Stimulated activated CD4-positive, alpha-beta T cell treated with anti-CD3 and anti-CD28 coated beads, TNF-alpha, amount 100 ng/mL, for 24 hours (primary cell): ENCODE measurements around the gene RPP25L.
A peak's percentile ranks its signal among the peaks of the same experiment; 100 is the strongest.

Source experiments
- DNase-seq, 3 experiments: peaks; one replicate each; pipeline ENCODE4 v3.0.0-alpha.2; 2020; ENCODE audit warnings: low read depth in 3 of 3

Gene RPP25L

GRCh38 chr9:34611251-34611810 is 566 bp downstream of the RPP25L start:
- no peak for DNase-seq

DNA sequence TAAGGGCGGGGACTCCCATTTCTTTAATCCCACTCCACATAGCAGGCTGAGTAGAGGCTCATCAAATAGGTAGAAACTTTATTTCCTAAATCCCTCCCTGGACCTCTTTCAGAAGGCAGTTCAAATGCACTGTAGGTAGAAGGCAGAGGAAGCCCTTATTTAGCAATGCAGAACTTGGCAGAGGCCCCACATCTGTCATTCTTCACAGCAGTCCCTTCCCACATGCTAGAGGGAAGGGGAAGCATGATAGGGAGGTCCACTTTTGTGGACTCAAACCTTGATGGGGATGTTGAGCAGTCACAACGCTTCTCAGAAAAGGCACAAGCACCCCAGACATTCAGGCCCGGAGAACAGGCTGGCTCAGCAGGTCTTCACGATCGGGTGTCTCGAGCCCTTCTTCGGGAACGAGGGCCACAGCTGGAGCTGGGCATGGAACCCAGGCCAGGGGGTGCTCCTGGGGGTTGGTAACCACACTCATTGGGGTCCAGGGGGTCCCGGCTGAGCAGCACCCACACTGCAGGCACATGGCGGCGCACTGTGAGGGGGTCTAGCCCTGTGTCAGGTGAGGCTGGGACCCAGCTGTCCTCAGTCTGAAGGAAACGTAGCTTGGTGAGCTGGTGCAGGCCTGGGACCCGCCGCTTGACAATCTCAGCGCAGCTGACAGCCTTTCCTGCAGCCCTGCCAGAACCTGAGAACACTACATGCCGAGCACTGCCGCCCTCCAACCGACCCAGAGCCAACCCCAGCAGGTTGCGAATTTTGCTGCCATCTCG is 1.3 kb downstream of the RPP25L start:
- no peak for DNase-seq

DNA sequence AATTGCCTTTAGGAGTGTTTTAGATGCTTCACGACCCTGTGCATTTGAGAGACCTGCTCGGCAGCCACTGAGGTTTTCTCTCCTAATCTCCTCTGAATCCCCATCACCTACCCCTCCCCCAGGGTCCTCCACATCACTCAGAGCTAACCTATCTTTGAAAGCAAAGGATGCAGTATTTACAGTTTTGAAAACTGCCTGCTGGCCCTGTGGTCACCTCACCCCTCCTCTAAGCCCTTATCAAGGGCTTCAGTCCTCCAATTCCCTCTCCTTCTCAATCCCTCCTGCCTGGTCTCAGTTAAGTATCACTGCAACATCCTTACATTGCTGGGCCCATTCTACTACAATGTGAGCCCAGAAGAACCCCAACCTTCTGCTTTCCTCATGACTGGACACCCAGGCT is 4.6 kb downstream of the RPP25L start:
- DNase-seq, result no peak

- DNase-seq, result no peak
These were observed 5.0 kb downstream of the RPP25L start for GRCh38 chr9:34606905-34607304.

DNA sequence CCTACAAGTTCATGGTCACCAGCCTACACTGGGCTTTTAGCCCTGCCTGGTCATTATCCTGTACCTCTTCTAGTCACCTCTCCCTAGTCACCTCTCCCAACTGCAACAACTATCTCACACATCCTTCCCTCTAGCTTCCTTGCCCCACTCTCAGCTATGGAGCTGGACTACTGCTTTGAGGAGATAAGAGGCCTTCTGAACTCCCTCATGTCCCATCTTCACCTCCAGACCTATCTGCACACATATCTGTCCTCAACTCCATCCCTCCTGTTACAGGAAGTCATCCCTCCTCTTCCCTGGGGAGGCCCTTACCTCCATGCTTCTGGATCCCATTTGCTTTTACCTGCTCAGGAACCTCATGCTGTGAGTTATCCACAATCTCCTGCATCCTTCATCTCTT is 5.7 kb downstream of the RPP25L start:
- no peak for DNase-seq

DNA sequence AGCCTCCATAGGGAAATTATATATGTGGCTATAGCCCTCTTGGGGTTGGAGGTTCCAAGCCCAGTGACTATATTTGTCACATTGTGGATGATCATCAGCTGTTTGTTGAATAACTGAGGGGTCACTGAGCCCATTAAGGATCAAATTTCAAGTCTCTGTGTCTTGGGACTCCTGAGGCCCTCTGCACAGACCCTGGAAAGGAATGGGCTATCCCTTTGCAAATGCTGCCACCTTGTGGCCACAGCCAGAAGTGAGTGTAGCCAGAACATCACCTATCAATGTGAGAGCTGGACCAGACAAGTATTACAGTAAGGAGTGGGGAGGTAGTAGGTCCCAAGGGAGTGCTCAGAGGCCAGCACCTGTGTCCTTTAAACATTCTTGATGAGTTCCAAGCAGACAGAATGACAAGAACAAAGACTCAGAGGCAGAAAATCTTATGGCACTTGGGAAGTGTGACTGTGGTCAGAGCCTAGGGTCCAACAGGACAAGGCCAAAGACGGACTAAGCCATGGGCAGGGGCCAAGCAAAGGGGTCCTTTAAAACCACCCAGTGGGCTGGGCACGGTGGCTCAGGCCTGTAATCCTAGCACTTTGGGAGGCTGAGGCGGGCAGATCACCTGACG is 8.2 kb downstream of the RPP25L start:
- DNase-seq, result peak; percentile 66 to 79 (median 71)

DNA sequence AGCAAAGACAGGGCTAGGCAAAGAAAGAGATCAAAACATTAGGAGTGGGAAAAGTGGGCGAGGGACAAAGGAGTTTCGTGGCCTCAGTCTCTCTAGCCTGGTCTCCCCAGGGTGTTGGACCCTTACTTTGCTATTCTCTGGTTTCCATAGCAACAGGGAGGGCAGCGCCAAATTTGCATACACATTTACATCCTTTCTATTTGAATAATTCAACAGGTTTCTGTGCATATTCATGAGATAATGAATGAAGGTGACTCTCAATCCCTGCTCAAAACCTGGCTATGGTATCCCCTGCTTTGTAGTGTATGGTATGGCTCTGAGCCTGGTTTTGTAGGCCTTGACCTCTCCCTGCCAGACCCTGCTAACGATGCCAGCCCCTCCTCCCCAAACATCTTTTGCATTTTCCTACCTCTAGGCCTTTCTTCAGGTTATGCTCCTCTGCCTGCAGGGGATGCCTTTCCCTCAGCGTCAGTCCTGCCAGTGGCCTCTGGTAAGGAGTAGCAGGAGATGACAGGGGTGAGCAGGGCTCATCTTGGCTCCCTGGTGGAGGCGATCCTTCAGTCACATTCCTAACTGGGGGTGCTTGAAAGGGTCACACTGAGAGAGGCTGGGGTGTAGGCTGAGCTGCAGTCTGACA is 9.8 kb downstream of the RPP25L start:
- DNase-seq, result no peak

- no peak for DNase-seq
These were observed 11.0 kb downstream of the RPP25L start for GRCh38 chr9:34600908-34601307.

GRCh38 chr9:34599546-34599945 is 12.4 kb downstream of the RPP25L start:
- DNase-seq, result no peak

GRCh38 chr9:34594177-34594576 is 17.7 kb downstream of the RPP25L start:
- no peak for DNase-seq

DNA sequence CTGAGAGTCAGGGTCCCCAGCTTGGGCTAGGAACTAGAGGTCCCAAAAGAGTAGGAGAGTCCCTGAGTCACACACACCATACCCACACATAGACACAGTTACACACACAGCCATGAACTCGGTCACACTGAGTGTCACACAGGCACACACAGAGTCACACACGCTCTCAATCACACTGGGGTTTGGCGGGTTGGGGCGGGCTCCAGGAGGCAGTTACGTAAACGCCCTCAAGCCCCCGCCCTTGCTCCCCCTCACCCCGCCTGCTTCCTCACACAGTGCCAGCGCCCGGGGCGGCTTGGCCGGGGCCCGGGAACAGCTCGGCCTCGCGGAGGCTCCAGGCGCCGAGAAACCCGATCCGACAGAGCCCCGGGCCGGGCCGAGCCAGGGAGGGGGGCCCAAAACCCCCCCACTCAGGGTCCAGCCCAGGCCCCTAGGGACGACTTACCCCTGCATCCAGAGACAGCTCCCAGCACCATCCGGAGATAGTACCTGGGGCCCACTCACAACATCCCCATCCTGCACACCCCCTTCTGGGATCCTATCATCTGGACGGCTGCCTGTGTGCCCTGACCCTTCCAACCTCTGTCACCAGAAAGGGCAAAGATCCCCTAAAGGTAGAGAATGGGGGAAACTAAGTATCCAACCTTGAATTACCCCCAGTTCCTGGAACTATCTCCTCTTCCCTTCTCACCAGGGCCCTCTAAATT is 18.8 kb downstream of the RPP25L start:
- DNase-seq, result no peak

GRCh38 chr9:34591917-34592866 is 19.7 kb downstream of the RPP25L start:
- DNase-seq, result no peak

- DNase-seq, result peak; percentile 63 to 78 (median 70)
These were observed 20.5 kb downstream of the RPP25L start for GRCh38 chr9:34591248-34591916.

GRCh38 chr9:34590381-34591247 is 21.3 kb downstream of the RPP25L start:
- DNase-seq, result no peak

- peak in 1 of 3 experiments; percentile 27 for DNase-seq
These were observed 22.1 kb downstream of the RPP25L start, which contains the start of gene CNTFR for GRCh38 chr9:34589636-34590380. TSS of gene CNTFR (minus strand) at chr9:34589724. CDS start at chr9:34568981, 20,743 bp downstream.

DNA sequence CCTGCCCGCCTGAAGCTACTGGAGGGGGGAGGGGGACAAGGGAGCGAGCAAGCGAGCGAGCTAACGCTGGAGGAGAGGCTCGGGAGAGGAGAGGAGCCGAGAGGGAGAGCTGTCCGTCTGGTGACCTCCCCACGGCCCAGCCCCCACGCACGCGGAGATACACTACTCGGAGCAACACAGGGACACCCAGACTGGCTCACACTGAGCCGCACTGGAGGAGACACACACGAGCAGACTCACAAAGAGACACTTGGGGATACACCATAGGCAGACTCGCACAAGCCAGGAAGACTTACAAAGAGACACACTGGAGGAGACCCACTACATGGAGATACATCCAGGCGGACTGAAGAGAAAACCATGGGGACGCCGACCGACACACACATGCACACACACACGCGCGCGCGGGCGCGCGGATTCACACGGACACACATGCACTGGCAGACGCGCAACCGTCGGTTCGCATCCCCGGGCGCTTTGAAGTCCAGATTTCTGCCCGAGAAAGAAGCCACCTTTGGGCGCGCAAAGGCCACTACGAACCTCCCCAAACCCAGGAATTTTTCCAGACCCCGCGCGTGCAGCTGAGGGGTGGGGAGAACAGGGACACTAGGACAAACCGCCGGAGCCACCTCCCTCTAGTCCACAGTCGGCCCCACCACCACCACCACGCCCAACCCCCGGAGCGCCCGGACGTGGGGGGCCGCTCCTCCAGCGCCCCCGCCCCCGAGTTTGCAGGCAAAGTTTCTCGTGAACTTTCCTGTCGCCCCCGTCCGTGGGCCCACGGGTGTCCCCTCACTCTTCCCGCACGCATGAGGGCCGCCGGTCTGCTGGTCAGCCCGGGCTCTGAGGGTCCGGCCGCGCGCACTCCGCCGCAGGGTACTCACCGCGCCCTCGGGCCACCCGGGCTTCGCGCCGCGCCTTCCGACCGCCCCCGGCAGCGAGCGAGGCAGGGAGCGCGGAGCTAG is 22.9 kb downstream of the RPP25L start:
- no peak for DNase-seq

DNA sequence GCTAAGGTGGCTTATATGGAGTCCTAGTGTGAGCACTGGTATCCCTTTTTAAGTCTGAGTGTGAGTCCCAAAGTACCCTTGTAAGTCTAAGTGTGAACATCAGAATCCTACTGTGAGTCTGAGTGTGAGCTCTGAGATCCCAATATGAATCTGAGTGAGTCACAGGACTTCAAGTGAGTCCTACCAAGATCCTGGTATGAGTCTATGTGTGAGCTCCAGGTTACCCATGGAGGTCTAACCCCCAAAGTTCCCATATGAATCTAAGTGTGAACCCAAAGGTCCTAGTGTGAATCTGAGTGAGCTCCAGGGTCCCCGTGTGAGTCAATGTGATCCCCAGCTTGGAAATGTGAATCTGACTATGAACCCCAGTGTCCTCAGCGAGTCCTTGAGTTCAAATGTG is 24.6 kb downstream of the RPP25L start:
- no peak for DNase-seq
